Activated T-helper 2 cell treated with anti-CD3 and anti-CD28 coated beads, Interferon-gamma antibody, Interleukin-2, Interleukin-4, amounts not matched to agents 10 μg/mL and 5 μg/mL and 100 μg/mL, durations not matched to agents 14 hours and 24 hours and 36 hours (primary cell): ENCODE results near the gene HOOK2. TPM values are rescaled to one million over a fixed set of nuclear protein-coding genes. Genes with fewer than 3 reads are reported as not detected.
"Not testable (repeated sequence)": the region's sequence is repeated elsewhere in the genome, so short reads cannot be mapped to it uniquely, and the experiment has no call there.

Source experiments
- DNase-seq: peaks from one replicate; pipeline ENCODE4 v3.0.0; 2021; ENCODE audit warnings: low spot score
- H3K27ac Mint-ChIP-seq: one replicate; pipeline ENCODE4 v1.8.0; 2021; ENCODE audit warnings: mixed read lengths
- H3K27me3 Mint-ChIP-seq: one replicate; pipeline ENCODE4 v1.8.0; 2021; ENCODE audit warnings: low read depth, mixed read lengths
- H3K36me3 Mint-ChIP-seq: one replicate; pipeline ENCODE4 v1.8.0; 2021; ENCODE audit warnings: low read depth, mixed read lengths
- H3K4me1 Mint-ChIP-seq: one replicate; pipeline ENCODE4 v1.8.0; 2021; ENCODE audit warnings: low read depth, mixed read lengths
- H3K4me3 Mint-ChIP-seq: one replicate; pipeline ENCODE4 v1.8.0; 2021; ENCODE audit warnings: low read depth, mild to moderate bottlenecking, moderate library complexity, mixed read lengths
- H3K9me3 Mint-ChIP-seq: one replicate; pipeline ENCODE4 v1.8.0; 2021; ENCODE audit warnings: mixed read lengths
- intact Hi-C: fragments of 100-400 bp; cut with micrococcal nuclease; formaldehyde crosslinking; loops from one replicate; pipeline ENCODE4 v1.15.1; 2023
- total RNA-seq: library from RNA; stranded (reverse); gene quantifications from 2 replicates; pipeline ENCODE4 v1.2.3, GENCODE V29; 2022

HOOK2 gene
- total RNA-seq, 1 donor from 2014 or later = 25.1 TPM

- Mint-ChIP-seq H3K36me3 (peaks cover 60% of the 10 kb centered on the region), H3K27ac (peak overlapping the region; percentile 19), H3K9me3 (no peaks in the 10 kb centered on the region), H3K27me3 (no peaks in the 10 kb centered on the region), H3K4me3 (no peak overlapping the region), H3K4me1 (peaks cover 8% of the 10 kb centered on the region)
- no peak for DNase-seq
- intact Hi-C loops = no loop called here
Observed at GRCh38 chr19:12726988-12727316, 48.4 kb downstream of the HOOK2 start.

- DNase-seq, H3K9me3 Mint-ChIP-seq, H3K27ac Mint-ChIP-seq, intact Hi-C loops, H3K27me3 Mint-ChIP-seq: not testable (repeated sequence)
- H3K36me3 Mint-ChIP-seq = peaks cover 60% of the 10 kb centered on the region
- peaks cover 16% of the 10 kb centered on the region for H3K4me1 Mint-ChIP-seq
- peak overlapping the region; percentile 17 for H3K4me3 Mint-ChIP-seq
Observed at GRCh38 chr19:12725612-12726011, 49.7 kb downstream of the HOOK2 start.

- peak; percentile 69 for DNase-seq
- H3K36me3 Mint-ChIP-seq = peaks cover 55% of the 10 kb centered on the region
- no peaks in the 10 kb centered on the region for H3K27me3 Mint-ChIP-seq
- H3K4me1 Mint-ChIP-seq = peaks cover 17% of the 10 kb centered on the region
- no peaks in the 10 kb centered on the region for H3K9me3 Mint-ChIP-seq
- H3K4me3 Mint-ChIP-seq = peak within 1 kb of the TSS; percentile 92
- intact Hi-C loops = loop anchor here (1.0 to 5.0 kb wide), 3 partner anchors 9 to 1632 kb away; partner anchors contain the start of genes ZNF490 and ZNF791
- peak within 1 kb of the TSS; percentile 90 for H3K27ac Mint-ChIP-seq
Observed at GRCh38 chr19:12723641-12724426, 51.5 kb downstream of the HOOK2 start, which contains the start of gene TNPO2. TNPO2 (minus strand) TSS chr19:12723932; CDS start chr19:12720977, 2,955 bp downstream.

DNA sequence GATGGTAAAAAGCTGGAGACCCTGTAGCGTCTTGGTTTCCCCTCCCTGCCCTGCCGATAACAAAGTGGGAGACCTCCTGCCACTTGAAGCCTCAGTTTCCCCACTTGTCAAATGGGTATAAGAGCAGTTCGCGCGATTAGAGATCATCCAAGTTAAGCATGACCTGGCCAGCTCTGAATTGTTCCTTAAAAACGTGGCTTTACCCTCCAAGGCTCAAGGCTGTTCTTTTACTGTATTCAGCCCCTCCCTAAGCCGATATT, 52.0 kb downstream of the HOOK2 start:
- no peaks in the 10 kb centered on the region for H3K9me3 Mint-ChIP-seq
- no peaks in the 10 kb centered on the region for H3K27me3 Mint-ChIP-seq
- DNase-seq = no peak
- peaks cover 17% of the 10 kb centered on the region for H3K4me1 Mint-ChIP-seq
- peak overlapping the region; percentile 90 for H3K27ac Mint-ChIP-seq
- intact Hi-C loops = loop anchor here (1.0 to 5.0 kb wide), 3 partner anchors 10 to 1631 kb away; partner anchors contain the start of genes ZNF490 and ZNF791
- peak overlapping the region; percentile 92 for H3K4me3 Mint-ChIP-seq
- peaks cover 56% of the 10 kb centered on the region for H3K36me3 Mint-ChIP-seq

- H3K9me3 Mint-ChIP-seq = no peaks in the 10 kb centered on the region
- peak; percentile 92 for DNase-seq
- intact Hi-C loops = loop anchor here (1.0 to 5.0 kb wide), 4 partner anchors 11 to 1630 kb away; partner anchors contain the start of genes DHPS, ZNF490 and ZNF791
- no peaks in the 10 kb centered on the region for H3K27me3 Mint-ChIP-seq
- peaks cover 52% of the 10 kb centered on the region for H3K36me3 Mint-ChIP-seq
- H3K4me3 Mint-ChIP-seq = peak overlapping the region; percentile 92
- peaks cover 17% of the 10 kb centered on the region for H3K4me1 Mint-ChIP-seq
- H3K27ac Mint-ChIP-seq = peak overlapping the region; percentile 90
Observed at GRCh38 chr19:12722566-12723380, 52.6 kb downstream of the HOOK2 start.

DNA sequence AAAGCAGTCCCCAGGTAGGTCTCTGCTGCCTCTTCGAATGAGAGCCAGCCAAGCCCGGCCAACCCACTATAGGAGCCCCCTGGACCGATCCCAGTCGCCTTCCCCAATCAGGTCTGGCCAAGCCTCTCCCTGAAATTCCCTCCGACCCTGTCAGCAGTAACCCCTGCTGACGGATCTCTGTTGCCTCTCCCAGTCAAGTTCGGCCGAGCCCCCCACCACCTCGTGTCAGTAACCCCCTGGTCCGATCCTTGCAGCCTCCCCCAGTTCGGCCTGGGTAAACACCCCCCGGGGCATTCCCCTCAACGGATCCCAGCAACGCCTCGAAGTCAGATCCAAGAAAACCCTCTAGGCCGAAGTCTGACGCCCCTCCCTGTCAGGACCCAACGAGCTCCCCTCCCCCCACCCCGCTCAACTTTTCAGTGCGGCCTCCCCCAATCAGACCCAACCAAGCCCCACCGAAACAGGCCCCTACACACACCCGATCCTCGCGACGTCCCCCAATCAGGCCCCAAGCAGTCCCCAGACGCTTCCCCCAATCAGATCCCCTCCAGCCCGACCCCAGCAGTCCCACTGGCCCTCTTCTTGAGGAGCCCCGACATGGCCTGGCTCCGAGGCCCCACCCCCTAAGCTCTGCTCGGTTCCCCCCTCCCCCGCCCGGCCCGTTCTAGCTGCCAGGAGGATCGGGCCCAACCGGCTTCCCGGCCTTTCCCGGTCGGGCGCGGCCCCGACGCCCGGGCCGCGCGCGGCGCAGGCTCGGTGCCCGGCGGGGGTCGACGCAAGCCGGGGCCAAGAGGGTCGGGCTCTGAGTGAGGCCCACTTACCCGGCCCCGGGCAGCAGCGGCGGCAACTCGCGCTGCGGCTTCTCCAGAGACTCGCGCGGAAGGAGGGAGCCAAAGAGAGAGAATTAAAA, 53.4 kb downstream of the HOOK2 start:
- intact Hi-C loops = loop anchor here (1.0 to 5.0 kb wide), 3 partner anchors 41 to 1630 kb away; partner anchors contain the start of genes DHPS, ZNF490 and ZNF791
- Mint-ChIP-seq H3K9me3 (no peaks in the 10 kb centered on the region), H3K27me3 (no peaks in the 10 kb centered on the region), H3K27ac (peak overlapping the region; percentile 88), H3K4me1 (peaks cover 17% of the 10 kb centered on the region), H3K4me3 (peak overlapping the region; percentile 93), H3K36me3 (peaks cover 49% of the 10 kb centered on the region)
- DNase-seq = peak; percentile 15

GRCh38 chr19:12720851-12721655, 54.3 kb downstream of the HOOK2 start:
- intact Hi-C loops = loop anchor here (5.0 kb wide), 2 partner anchors 109 to 1629 kb away; partner anchors contain the start of genes ZNF490 and ZNF791
- Mint-ChIP-seq H3K4me1 (peaks cover 17% of the 10 kb centered on the region), H3K27ac (peak overlapping the region; percentile 89), H3K4me3 (peak overlapping the region; percentile 93), H3K27me3 (no peaks in the 10 kb centered on the region), H3K36me3 (peaks cover 50% of the 10 kb centered on the region), H3K9me3 (no peaks in the 10 kb centered on the region)
- DNase-seq = no peak

- Mint-ChIP-seq H3K4me1 (peaks cover 17% of the 10 kb centered on the region), H3K27ac (peak overlapping the region; percentile 89), H3K36me3 (peaks cover 56% of the 10 kb centered on the region), H3K4me3 (peak overlapping the region; percentile 84), H3K27me3 (no peaks in the 10 kb centered on the region), H3K9me3 (no peaks in the 10 kb centered on the region)
- no peak for DNase-seq
- intact Hi-C loops = loop anchor here (5.0 kb wide), 2 partner anchors 108 to 1628 kb away; partner anchors contain the start of genes ZNF490 and ZNF791
Observed at GRCh38 chr19:12720296-12720695, 55.1 kb downstream of the HOOK2 start.

DNA sequence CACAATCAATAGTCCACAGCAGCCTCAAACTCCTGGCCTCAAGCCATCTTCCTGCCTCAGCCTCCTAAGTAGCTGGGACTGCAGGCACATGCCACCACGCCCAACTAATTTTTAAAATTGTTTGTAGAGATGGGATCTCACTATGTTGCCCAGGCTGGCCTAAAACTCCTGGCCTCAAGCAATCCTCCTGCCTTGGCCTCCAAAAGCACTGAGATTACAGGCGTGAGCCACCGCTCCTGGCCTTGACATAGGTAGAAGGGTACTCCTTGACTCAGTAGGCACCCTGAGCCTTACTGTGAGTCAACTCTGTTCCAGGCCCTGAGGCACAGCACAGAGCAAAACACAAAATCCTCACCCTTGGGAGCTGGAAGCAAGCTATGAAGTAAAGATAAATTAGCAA, 59.4 kb downstream of the HOOK2 start:
- H3K27ac Mint-ChIP-seq = no peak overlapping the region

DNA sequence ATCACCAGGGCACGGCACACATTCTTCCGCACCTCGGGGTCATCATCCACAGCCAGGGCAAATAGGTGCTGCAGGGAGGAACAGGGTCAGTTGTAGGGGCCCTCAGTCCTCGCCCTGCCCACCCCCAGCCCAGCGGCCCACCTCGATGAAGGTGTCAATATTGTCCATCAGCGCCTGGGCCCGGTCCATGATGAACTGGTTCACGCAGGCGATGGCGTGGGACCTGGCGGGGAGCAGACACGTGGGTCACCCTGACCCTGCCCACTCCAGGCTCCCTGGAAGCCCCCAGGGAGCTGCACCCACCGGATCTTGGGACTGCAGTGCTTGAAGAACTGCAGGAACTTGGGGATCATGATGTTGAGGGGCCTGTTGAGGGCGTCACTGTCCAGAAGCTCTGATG, 60.2 kb downstream of the HOOK2 start:
- H3K27ac Mint-ChIP-seq = no peak overlapping the region
- no peaks in the 10 kb centered on the region for H3K27me3 Mint-ChIP-seq
- no peak for DNase-seq
- peaks cover 73% of the 10 kb centered on the region for H3K36me3 Mint-ChIP-seq
- no peaks in the 10 kb centered on the region for H3K9me3 Mint-ChIP-seq
- H3K4me1 Mint-ChIP-seq = no peaks in the 10 kb centered on the region
- no peak overlapping the region for H3K4me3 Mint-ChIP-seq
- intact Hi-C loops = no loop called here

More for the DNA sequence above, 59.4 kb downstream of the HOOK2 start:
- peaks cover 5% of the 10 kb centered on the region for H3K4me1 Mint-ChIP-seq
- no peak overlapping the region for H3K4me3 Mint-ChIP-seq
- H3K36me3 Mint-ChIP-seq = peaks cover 71% of the 10 kb centered on the region
- H3K9me3 Mint-ChIP-seq = no peaks in the 10 kb centered on the region
- intact Hi-C loops = no loop called here
- no peak for DNase-seq
- no peaks in the 10 kb centered on the region for H3K27me3 Mint-ChIP-seq

GRCh38 chr19:12713304-12713703, 62.0 kb downstream of the HOOK2 start:
- H3K9me3 Mint-ChIP-seq, DNase-seq, intact Hi-C loops, H3K27me3 Mint-ChIP-seq, H3K27ac Mint-ChIP-seq, H3K4me3 Mint-ChIP-seq, H3K4me1 Mint-ChIP-seq: not testable (repeated sequence)
- peaks cover 69% of the 10 kb centered on the region for H3K36me3 Mint-ChIP-seq
